Stimulated activated CD8-positive, alpha-beta memory T cell treated with anti-CD3 and anti-CD28 coated beads, Interleukin-7, amount 100 ng/mL, for 1 hour (primary cell): Measurements from ENCODE around the gene IFNL2.
"Not testable (repeated sequence)": the region's sequence is repeated elsewhere in the genome, so short reads cannot be mapped to it uniquely, and the experiment has no call there.

Experiments
- DNase-seq, 2 donors: peaks; one replicate each; pipeline ENCODE4 v3.0.0-alpha.2; 2020; ENCODE audit warnings: low read depth in 2 of 2

IFNL2 gene

DNA sequence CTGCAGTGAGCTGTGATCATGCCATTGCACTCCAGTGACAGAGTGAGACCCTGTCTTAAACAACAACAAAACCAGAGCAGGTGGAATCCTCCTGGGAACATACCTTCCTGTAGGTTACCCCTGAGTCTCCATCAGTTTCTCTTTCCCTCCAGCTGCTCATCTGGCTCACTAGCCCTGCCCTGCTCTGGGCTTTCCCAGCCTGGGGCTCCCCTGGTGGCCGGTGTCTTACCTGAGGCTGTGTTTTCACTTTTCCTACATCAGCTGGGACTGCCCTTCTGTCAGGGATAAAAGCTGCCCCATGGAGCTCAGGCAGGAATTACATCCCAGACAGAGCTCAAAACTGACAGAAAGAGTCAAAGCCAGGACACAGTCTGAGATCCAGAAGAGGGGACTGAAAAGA is at the start of gene IFNL2:
IFNL2 (plus strand) TSS at position 312 of the 400 bp plus-strand sequence. CDS start 173 bp downstream, outside the sequence.
- DNase-seq, result not testable (repeated sequence)

DNA sequence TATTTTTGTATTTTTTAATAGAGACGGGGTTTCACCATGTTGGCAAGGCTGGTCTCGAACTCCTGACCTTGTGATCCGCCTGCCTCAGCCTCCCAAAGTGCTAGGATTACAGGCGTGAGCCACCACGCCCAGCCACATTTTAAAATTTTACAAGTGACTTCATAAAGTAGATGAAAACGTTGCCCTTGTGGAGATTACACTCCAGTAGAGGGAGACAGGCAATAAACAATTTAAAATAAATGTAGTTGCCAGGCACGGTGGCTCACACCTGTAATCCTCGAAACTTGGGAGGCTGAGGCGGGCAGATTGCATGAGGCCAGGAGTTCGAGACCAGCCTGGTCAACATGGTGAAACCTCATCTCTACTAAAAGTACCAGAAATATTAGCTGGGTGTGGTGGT is 49.1 kb upstream of the IFNL2 start:
- DNase-seq, result not testable (repeated sequence)

DNA sequence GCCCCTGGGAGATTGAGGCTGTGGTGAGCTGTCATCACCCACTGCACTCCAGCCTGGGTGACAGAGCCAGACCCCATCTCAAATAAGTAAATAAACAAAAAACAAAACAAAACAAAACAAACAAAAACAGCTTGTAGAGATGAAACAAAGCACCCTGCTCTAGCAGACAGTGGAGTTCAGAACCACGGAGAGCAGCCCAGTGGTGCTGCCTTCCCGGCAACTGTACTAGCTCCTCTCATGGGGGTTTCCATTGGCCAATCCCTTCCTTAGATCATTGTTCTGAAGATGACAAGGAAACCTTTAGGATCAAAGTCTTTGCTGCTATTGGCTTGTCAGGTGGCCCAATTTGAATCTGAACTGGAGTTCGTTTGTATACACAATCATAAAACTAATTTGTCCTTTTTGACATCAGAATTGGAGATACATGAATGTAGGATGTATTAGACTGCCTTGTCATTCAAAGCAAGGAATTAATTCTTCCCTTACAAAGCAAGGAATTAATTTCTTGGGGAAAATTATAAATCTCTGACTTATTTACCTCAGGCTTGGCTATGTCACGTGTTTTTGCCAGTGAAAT is 44.4 kb upstream of the IFNL2 start:
- no peak for DNase-seq

DNA sequence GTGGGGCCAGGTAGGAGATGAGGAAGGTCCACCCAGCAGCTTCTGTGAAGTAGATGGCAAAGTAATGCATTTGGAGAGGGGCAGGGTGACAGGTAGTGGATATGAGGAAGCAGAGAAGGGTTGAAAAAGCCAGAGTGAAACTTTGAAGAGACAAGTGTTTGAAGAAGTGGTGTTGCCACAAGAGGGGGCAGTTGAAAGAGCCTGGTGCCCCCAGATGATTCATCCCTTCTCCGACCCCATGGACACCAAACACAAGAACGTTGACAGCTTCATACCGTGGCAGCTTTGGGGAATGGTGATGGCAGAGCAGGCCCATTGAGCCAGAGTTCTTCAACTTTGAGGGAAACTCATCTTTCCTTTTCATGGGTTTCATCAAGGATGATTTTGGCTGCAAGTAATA is 43.3 kb upstream of the IFNL2 start:
- no peak for DNase-seq

DNA sequence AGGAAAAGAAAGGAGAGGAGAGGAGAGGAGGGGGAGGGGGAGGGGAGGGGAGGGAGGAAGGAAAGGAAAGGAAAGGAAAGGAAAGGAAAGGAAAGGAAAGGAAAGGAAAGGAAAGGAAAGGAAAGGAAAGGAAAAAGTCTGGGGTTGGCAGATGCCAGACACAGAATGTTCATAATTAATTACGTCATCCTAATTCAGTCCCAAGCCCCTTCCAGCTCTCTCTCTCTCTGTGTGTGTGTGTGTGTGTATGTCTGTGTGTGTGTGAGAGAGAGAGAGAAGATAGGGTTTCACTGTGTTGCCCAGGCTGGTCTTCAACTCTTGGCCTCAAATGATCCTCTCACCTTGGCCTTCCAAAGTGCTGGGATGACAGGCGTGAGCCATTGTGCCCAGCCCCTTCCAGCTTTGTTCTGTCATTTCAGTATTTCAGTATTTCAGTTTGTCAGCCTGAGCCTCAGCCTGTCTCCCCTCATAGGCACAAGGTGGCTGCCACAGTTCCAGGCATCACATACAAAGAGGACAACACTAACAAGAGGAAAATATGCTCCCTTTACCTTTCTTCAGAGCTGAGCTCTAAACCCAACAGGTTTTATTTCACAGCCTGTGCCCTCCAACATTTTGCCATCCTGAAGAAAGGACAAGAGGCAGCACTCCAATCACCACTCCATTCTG is 38.0 kb upstream of the IFNL2 start:
- no peak for DNase-seq

DNA sequence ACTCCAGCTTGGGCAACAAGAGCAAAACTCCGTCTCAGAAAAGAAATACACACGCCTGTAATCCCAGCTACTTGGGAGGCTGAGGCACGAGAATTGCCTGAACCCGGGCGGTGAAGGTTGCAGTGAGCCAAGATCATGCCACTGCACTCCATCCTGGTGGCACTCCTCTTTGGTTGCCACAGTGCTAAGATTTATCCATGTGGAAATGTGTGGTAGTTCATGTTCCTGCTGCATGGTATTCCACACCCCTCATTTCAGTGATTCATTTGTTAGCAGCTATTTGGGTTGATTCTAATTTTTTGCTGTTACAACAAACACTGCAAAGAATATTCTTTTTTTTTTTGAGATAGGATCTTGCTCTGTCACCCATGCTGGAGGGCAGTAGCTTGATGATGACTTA is 35.5 kb upstream of the IFNL2 start:
- DNase-seq, result no peak

DNA sequence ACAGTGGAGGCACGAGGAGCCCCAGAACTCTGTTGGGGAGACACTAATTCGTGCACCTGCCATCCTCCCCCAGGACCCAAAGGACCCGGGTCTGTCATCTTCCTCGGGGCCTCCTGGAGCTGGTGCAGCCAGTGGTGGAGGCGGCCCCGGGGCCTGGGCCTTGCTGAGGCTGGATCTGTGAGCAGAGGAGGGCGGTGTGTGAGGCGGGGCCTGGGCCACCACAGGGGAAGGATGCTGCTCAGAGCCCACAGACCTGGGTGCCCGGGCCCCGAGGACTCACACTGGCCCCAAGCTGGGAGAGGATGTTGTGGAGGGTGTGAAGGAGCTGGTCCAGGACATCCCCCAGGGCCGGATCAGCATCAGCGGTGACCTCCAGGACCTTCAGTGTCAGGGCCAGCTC is 31.7 kb upstream of the IFNL2 start:
- no peak for DNase-seq

DNA sequence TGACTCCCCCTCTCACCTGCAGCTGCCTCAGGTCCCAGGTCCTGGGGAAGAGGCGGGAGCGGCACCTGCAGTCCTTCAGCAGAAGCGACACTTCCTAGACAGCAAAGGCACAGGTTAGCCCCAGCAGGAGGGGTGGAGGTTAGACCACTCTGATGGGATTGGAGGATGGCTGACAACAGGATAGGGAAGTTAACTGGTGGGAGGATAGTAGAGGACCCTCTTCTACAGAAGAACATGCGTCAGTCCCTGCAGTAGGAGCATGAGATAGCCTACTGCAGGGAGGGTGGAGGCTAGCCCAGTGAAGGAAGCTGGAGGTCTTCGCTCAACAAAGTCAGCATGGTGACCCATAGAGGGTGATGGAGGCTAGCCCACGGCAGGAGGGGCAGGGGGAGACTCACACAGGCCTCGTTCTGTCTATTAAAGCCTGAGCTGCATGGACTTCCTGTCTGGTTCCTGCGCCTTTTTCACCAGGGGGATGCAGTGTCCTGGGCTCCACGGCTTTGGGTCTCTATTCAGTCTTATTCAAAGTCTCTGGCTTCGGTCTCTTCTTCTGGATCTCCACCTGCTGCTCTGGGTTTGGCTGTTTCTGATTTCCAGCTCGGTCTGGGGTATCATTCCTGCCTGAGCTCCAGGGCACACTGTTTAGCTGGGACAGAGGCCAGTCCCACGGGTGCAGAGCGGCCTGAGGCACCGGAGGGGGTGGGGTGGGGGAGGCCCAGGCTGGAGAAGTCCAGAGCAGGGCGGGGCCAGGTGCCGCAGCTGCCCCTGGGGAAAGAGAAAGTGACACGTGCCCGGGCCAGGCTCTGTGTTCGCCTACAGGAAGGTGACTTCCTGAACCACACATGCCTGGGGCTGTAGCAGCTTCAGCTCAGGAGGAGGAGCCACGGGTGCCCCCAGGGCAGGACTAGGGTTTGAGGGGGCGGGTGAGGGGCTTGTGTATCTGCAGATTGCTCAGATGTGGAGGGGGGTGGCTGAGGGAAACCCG is 30.7 kb upstream of the IFNL2 start:
- DNase-seq, result no peak

DNA sequence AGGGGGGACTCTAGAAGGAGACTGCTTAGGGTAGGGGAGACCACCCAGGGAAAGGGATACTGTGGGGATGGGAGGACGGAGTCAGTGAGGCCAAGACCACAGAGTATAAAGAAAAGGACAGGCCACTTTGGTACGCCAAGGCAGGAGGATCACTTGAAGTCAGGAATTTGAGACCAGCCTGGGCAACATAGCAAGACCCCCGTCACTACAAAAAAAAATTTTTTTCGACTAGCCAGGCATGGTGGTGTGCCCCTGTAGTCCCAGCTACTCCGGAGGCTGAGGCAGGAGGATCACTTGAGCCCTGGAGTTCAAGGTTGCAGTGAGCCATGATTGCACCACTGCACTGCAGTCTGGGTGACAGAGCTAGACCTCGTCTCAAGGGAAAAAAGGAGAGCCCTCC is 30.0 kb upstream of the IFNL2 start:
- DNase-seq, result no peak

DNA sequence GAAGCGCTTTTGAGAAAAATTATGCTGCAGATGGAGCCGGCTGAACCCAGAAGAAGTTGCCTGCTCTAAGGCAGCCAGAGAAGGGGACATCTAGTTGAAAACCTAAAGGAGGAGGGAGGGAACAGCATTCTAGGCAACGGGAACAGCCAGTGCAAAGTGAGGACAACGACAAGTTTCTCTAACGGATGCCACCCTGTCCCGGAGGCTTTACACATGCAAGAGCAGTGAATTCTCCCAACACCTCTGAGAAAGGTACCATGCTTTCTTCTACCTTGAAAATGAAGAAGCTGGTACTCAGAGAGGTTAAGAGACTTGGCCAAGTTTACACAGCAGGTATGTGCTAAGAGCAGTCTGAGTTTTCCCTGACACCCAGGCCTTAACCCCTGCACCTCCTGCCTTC is 29.3 kb upstream of the IFNL2 start:
- no peak for DNase-seq

DNA sequence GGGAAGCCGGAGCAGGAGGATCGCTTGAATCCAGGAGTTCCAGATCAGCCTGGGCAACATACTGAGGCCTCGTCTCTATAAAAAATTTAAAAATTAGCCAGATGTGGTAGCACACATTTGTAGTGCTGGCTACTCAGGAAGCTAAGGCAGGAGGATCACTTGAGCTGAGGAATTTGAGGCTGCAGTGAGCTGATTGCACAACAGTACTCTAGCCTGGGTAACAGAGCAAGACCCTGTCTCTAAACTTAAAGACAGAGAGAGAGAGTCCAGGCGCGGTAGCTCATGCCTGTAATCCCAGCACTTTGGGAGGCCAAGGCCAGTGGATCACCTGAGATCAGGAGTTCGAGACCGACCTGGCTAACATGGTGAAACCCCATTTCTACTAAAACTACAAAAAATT is 27.8 kb upstream of the IFNL2 start:
- no peak for DNase-seq

DNA sequence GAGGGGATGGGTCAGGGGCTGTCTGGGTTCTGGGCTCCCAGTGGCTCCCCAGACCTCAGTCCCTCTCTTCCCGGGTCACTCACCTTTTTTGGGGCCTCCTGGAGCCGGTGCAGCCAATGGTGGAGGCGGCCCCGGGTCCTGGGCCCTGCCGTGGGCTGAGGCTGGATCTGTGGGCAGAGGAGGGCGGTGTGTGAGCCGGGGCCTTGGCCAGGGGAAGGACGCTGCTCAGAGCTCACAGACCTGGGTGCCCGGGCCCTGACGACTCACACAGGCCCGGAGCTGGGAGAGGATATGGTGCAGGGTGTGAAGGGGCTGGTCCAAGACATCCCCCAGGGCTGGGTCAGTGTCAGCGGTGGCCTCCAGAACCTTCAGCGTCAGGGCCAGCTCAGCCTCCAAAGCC is 24.5 kb upstream of the IFNL2 start:
- DNase-seq, result not testable (repeated sequence)

DNA sequence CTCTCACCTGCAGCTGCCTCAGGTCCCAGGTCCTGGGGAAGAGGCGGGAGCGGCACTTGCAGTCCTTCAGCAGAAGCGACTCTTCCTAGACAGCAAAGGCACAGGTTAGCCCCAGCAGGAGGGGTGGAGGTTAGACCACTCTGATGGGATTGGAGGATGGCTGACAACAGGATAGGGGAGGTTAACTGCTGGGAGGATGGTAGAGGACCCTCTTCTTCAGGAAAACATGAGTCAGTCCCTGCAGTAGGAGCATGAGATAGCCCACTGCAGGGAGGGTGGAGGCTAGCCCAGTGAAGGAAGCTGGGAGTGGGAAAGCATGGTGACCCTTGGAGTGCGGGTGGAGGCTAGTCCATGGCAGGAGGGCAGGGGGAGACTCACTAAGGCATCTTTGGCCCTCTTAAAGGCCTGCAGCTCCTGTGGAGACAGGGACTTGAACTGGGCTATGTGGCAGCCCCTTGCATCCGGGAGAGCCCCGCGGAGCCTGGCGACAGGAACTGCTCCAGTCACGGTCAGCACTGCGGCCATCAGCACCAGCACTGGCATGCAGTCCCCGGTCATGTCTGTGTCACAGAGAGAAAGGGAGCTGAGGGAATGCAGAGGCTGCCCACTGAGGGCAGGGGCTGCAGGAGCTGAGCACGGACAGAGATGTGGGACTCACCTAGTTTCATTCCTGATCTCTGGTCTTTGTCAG is 23.6 kb upstream of the IFNL2 start, which contains the start of gene IFNL3:
IFNL3 (minus strand) TSS at position 597 of the 691 bp plus-strand sequence; CDS start at position 558, 39 bp downstream.
- not testable (repeated sequence) for DNase-seq

DNA sequence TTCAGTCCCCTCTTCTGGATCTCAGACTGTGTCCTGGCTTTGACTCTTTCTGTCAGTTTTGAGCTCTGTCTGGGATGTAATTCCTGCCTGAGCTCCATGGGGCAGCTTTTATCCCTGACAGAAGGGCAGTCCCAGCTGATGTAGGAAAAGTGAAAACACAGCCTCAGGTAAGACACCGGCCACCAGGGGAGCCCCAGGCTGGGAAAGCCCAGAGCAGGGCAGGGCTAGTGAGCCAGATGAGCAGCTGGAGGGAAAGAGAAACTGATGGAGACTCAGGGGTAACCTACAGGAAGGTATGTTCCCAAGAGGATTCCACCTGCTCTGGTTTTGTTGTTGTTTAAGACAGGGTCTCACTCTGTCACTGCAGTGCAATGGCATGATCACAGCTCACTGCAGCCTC is 23.0 kb upstream of the IFNL2 start:
- not testable (repeated sequence) for DNase-seq

DNA sequence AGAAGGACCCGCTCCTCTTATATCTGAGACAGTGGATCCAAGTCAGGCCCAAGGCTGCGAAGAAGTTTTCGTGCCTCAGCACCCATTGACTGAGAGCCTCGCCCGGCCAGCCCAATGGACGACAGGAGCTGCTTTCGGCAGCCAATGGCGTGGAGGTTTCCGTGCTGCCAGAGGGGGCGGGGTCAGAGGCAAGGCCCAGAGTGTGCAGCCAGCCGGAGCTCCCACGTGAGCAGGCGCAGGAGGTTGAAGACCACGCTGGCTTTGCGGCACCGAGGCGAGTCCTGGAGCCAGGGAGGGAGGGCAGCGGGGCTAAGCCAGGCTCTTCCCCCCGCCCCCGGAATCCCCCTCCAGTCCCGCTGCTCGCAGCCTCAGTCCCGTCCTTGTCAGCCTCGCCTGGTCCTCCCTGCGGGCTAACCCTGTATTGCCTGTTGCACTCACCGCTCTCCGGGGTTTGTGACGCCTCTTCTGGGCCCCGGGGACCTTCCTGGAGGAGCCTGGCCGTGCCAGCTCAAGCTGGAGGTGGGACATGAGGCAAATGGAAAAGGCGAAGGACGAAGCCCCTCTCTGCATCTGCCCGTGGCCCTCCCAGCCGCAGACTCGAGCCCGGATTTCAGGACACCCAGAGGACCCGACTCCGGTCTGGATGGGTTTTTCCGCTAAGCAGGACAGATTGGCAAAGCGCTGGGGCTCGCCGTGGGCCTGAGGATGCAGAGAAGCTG is 21.1 kb upstream of the IFNL2 start:
- no peak for DNase-seq

DNA sequence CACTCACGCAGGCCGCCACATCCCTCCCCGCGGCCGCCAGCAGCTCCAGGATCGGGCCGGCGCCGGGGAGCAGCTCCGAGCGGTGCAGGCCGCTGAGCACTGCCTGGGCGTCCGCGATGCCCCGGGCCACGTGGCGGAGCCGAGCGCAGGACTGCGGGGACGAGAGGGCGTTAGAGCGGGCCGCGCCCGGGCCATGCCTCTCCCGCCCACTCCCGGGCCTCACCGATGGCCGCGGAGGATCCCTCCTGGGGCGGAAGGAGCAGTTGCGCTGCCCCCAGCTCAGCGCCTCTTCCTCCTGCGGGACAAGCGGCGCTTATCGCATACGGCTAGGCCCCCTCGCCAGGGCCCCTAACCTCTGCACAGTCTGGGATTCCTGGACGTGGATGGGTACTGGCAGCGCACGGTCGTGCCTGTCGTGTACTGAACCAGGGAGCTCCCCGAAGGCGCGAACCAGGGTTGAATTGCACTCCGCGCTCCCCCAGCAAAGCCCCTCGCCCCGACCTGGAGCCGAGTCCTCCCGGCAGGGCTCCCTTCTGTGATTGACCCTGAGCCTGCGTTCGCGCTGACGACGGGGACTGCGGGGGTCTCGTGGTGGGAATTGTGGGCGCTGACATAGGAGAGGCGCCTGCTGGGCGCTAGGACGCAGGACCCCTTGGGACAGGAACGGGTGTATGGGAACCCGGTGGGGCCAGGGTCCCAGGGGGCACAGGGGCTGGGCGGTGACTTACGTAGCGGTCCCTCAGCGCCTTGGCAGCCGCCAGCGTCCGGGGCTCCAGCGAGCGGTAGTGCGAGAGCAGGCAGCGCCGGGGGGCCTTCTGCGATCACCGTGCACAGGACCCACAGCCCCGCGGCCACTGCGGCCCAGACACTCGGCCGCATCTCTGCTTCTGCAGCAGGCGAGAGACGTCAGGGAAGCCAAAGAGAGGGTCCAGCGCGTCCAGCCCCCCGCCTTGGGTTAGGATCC is 20.2 kb upstream of the IFNL2 start:
- no peak for DNase-seq

DNA sequence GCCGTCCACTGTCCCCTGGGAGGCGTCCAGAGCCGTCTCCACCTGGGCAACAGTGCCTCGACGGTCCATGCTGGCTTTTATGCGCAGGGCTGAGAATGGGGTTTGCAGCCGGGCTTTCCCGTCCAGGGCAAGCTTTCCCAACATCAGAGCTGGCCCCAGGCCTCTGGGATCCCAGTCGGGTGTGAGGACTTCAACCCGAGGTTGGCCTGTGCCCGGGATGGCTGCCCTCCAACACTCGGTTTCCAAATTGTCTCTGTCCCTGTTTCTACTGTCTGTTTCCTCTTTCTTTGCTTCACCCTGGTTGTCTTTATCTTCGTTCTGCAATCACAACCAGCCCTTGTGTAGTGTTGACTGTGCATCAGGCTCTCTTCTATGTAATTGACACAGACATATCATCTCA is 19.4 kb upstream of the IFNL2 start, which contains the start of gene IFNL4:
IFNL4 (minus strand) TSS at position 51 of the 400 bp plus-strand sequence.
- no peak for DNase-seq

DNA sequence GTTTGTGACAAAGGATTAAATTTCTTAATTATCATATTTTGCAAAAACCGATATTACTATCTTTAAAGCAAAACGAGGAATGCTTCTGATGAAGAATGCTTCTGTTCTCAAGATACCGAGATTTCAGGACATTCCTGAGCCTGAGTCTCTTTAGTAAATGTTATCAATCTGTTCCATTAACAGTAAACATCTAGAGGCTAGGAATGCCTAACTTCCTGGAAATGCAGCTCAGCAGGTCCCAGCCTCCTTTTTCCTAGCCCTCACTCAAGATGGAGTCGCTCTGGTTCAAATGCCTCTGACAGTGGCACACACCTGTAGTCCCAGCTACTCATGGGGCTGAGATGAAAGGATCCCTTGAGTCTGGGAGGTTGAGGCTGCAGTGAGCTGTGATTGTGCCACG is 17.1 kb upstream of the IFNL2 start:
- no peak for DNase-seq

DNA sequence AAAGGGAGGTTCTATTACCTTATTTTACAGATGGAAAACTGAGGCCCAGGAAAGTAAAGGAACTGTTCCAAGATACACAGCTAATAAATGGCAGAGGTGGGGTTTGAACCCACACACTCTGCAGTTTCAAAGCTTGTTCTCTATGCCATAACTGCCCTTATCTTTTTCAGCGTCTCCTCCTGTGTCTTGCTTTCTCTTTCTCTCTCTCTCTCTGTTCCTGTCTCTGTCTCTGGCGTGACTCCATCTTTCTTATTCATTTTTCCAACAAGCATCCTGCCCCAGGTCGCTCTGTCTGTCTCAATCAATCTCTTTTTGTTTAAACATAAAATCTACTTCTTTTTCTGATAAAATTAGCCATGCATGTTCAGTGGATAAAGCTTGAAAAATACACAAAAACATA is 16.4 kb upstream of the IFNL2 start:
- DNase-seq, result no peak

DNA sequence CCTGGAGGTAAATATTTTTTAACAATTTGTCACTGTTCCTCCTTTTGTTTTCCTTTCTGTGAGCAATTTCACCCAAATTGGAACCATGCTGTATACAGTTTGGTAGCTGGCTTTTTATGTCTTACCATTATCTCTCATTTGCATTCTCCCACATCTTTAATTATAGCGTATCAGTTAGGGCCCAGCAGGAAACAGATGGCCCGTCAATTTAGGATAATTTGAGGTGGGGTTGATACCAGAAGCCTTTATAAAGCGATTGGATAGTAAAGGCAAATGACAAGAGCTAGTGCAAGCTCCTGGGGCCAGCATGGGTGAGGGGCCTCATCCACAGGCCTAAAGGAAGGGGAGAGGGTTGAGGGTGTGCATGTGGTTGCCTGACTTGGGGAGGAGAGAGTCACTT is 15.7 kb upstream of the IFNL2 start:
- DNase-seq, result no peak
